Loucy (cell line): ENCODE results near the gene NOTCH3.

Source experiments
- H2AFZ ChIP-seq: fragments of 200-600 bp; sonication (generic); 2 replicates; pipeline ENCODE4 v1.6.0; 2016; ENCODE audit warnings: antibody characterized with exemption, mild to moderate bottlenecking, low read length, moderate library complexity
- H3F3A ChIP-seq: fragments of 200-600 bp; 2 replicates; pipeline ENCODE4 v1.6.0; 2016; ENCODE audit warnings: antibody characterized with exemption, low read depth, mild to moderate bottlenecking
- H3K27me3 ChIP-seq: fragments of 200-600 bp; sonication (generic); 2 replicates; pipeline ENCODE4 v1.6.1; 2014; ENCODE audit warnings: low read length, mild to moderate bottlenecking; ENCODE audit not compliant: insufficient read depth, poor library complexity, severe bottlenecking
- H3K36me3 ChIP-seq: fragments of 200-600 bp; sonication (generic); 2 replicates; pipeline ENCODE4 v1.6.1; 2016; ENCODE audit warnings: low read length; ENCODE audit not compliant: insufficient read depth
- H3K4me1 ChIP-seq: fragments of 200-600 bp; sonication (generic); 2 replicates; pipeline ENCODE4 v1.5.1; 2014; ENCODE audit warnings: low read length, mild to moderate bottlenecking; ENCODE audit not compliant: insufficient read depth, poor library complexity, severe bottlenecking
- H3K4me2 ChIP-seq: fragments of 200-600 bp; sonication (generic); 2 replicates; pipeline ENCODE4 v1.6.0; 2014; ENCODE audit warnings: antibody characterized with exemption, low read length, low read depth, mild to moderate bottlenecking; ENCODE audit not compliant: poor library complexity, severe bottlenecking
- H3K4me3 ChIP-seq: fragments of 200-600 bp; sonication (generic); 2 replicates; pipeline ENCODE4 v1.5.1; 2014; ENCODE audit warnings: low read length, mild to moderate bottlenecking, mixed read lengths; ENCODE audit not compliant: poor library complexity, severe bottlenecking
- H3K79me2 ChIP-seq: fragments of 200-600 bp; sonication (generic); 2 replicates; pipeline ENCODE4 v1.6.1; 2014; ENCODE audit warnings: low read length; ENCODE audit not compliant: insufficient read depth
- H3K9ac ChIP-seq: fragments of 200-600 bp; sonication (generic); 2 replicates; pipeline ENCODE4 v1.6.0; 2014; ENCODE audit warnings: mild to moderate bottlenecking, low read depth, low read length, moderate library complexity; ENCODE audit not compliant: poor library complexity, severe bottlenecking
- H3K9me2 ChIP-seq: fragments of 200-600 bp; sonication (generic); replicated peaks from 2 replicates; pipeline ENCODE4 v1.6.1; 2016; ENCODE audit warnings: low read depth, low read length, mixed read lengths
- H3K9me3 ChIP-seq: fragments of 200-600 bp; sonication (generic); 2 replicates; pipeline ENCODE4 v1.6.1; 2014; ENCODE audit warnings: mild to moderate bottlenecking, antibody characterized with exemption, low read length, low read depth; ENCODE audit not compliant: insufficient read depth
- H4K20me1 ChIP-seq: fragments of 200-600 bp; sonication (generic); 2 replicates; pipeline ENCODE4 v1.6.0; 2014; ENCODE audit warnings: antibody characterized with exemption, low read length, mild to moderate bottlenecking; ENCODE audit not compliant: insufficient read depth, poor library complexity, severe bottlenecking
- EZH2phosphoT487 ChIP-seq: fragments of 200-600 bp; IDR thresholded peaks from 2 replicates; pipeline ENCODE4 v1.6.1; 2018; ENCODE audit warnings: antibody characterized with exemption, mild to moderate bottlenecking, moderate library complexity, borderline replicate concordance
- TF ChIP-seq, protein P1 (sequence below): fragments of 200-600 bp; sonication (generic); conservative IDR thresholded peaks from 2 replicates; pipeline ENCODE4 v1.5.1; 2014; ENCODE audit warnings: mild to moderate bottlenecking, antibody characterized with exemption, low read length

NOTCH3 gene

DNA sequence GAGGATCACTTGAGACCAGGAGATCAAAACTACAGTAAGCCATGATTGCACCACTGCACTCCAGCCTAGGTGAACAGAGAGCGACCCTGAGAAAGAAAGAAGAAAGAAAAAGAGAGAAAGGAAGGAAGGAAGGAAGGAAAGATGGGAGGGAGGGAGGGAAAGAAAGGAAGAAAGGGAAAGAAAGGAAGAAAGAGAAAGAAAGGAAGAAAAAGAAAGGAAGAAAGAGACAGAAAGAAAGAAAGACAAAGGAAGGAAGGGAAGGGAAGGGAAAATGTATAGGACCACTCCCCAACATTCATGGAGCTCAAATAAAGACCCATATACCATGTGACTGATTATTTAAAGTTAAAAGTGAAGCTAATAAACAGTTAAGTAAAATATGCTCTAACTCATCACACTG lies 53.7 kb downstream of the NOTCH3 start:
- H4K20me1 ChIP-seq: no peaks in the 10 kb centered on the region
- H3K4me1 ChIP-seq: no peaks in the 10 kb centered on the region
- no peaks in the 10 kb centered on the region for H3K27me3 ChIP-seq
- no peak overlapping the region for H3K4me2 ChIP-seq
- TF ChIP-seq, protein P1, sequence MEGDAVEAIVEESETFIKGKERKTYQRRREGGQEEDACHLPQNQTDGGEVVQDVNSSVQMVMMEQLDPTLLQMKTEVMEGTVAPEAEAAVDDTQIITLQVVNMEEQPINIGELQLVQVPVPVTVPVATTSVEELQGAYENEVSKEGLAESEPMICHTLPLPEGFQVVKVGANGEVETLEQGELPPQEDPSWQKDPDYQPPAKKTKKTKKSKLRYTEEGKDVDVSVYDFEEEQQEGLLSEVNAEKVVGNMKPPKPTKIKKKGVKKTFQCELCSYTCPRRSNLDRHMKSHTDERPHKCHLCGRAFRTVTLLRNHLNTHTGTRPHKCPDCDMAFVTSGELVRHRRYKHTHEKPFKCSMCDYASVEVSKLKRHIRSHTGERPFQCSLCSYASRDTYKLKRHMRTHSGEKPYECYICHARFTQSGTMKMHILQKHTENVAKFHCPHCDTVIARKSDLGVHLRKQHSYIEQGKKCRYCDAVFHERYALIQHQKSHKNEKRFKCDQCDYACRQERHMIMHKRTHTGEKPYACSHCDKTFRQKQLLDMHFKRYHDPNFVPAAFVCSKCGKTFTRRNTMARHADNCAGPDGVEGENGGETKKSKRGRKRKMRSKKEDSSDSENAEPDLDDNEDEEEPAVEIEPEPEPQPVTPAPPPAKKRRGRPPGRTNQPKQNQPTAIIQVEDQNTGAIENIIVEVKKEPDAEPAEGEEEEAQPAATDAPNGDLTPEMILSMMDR: no peak
- no peak for TF ChIP-seq EZH2phosphoT487
- no peaks in the 10 kb centered on the region for H3K36me3 ChIP-seq
- no peak overlapping the region for H3K4me3 ChIP-seq
- H3K9me2 ChIP-seq: no peaks in the 10 kb centered on the region
- H3K9ac ChIP-seq: no peak overlapping the region
- no peaks in the 10 kb centered on the region for H3K79me2 ChIP-seq
- H3K9me3 ChIP-seq: no peaks in the 10 kb centered on the region
- H2AFZ ChIP-seq: no peak overlapping the region
- no peaks in the 10 kb centered on the region for H3F3A ChIP-seq

- Histone ChIP-seq H3K4me1 (no peaks in the 10 kb centered on the region), H3K4me2 (no peak overlapping the region), H3K9me3 (no peaks in the 10 kb centered on the region), H3K36me3 (no peaks in the 10 kb centered on the region), H3K27me3 (no peaks in the 10 kb centered on the region), H3K79me2 (no peaks in the 10 kb centered on the region), H2AFZ (no peak overlapping the region), H3F3A (no peaks in the 10 kb centered on the region), H3K9me2 (no peaks in the 10 kb centered on the region), H4K20me1 (no peaks in the 10 kb centered on the region), H3K4me3 (no peak overlapping the region), H3K9ac (no peak overlapping the region)
- TF ChIP-seq, protein P1: no peak
- no peak for TF ChIP-seq EZH2phosphoT487
Measured at GRCh38 chr19:15144046-15144646, 56.6 kb downstream of the NOTCH3 start.

- no peaks in the 10 kb centered on the region for H3K4me1 ChIP-seq
- no peaks in the 10 kb centered on the region for H3F3A ChIP-seq
- H3K79me2 ChIP-seq: no peaks in the 10 kb centered on the region
- H3K9me3 ChIP-seq: no peaks in the 10 kb centered on the region
- no peaks in the 10 kb centered on the region for H3K27me3 ChIP-seq
- H2AFZ ChIP-seq: no peak overlapping the region
- no peak overlapping the region for H3K4me2 ChIP-seq
- no peaks in the 10 kb centered on the region for H3K9me2 ChIP-seq
- H4K20me1 ChIP-seq: no peaks in the 10 kb centered on the region
- H3K9ac ChIP-seq: no peak overlapping the region
- no peaks in the 10 kb centered on the region for H3K36me3 ChIP-seq
- no peak for TF ChIP-seq EZH2phosphoT487
- TF ChIP-seq, protein P1: no peak
- no peak overlapping the region for H3K4me3 ChIP-seq
Measured at GRCh38 chr19:15142313-15142712, 58.5 kb downstream of the NOTCH3 start.
